ENCODE measurements around the gene SKAP2.

Gene SKAP2

GRCh38 chr7:26691406-26691805 is 173.0 kb downstream of the SKAP2 start:
- peak; percentile 8 for DNase-seq

GRCh38 chr7:26690135-26690805 is 174.1 kb downstream of the SKAP2 start:
- DNase-seq = no peak

- DNase-seq = no peak
Measured at GRCh38 chr7:26688936-26689506, 175.4 kb downstream of the SKAP2 start.

- DNase-seq = no peak
Measured at GRCh38 chr7:26688388-26688787, 176.0 kb downstream of the SKAP2 start.

GRCh38 chr7:26687032-26687431 is 177.4 kb downstream of the SKAP2 start:
- DNase-seq = no peak

GRCh38 chr7:26686448-26686981 is 177.9 kb downstream of the SKAP2 start:
- DNase-seq = peak; percentile 42

GRCh38 chr7:26685606-26686005 is 178.8 kb downstream of the SKAP2 start:
- no peak for DNase-seq

GRCh38 chr7:26684447-26684846 is 179.9 kb downstream of the SKAP2 start:
- no peak for DNase-seq

GRCh38 chr7:26683277-26683676 is 181.1 kb downstream of the SKAP2 start:
- DNase-seq = no peak

- DNase-seq = peak; percentile 32
Measured at GRCh38 chr7:26681819-26682418, 182.5 kb downstream of the SKAP2 start.

GRCh38 chr7:26680587-26680986 is 183.8 kb downstream of the SKAP2 start:
- DNase-seq = no peak

- no peak for DNase-seq
Measured at GRCh38 chr7:26675143-26675887, 189.1 kb downstream of the SKAP2 start.

- DNase-seq = no peak
Measured at GRCh38 chr7:26673858-26674257, 190.5 kb downstream of the SKAP2 start.

- DNase-seq = peak; percentile 8
Measured at GRCh38 chr7:26673271-26673670, 191.1 kb downstream of the SKAP2 start.

GRCh38 chr7:26670841-26671240 is 193.5 kb downstream of the SKAP2 start:
- DNase-seq = no peak

GRCh38 chr7:26670290-26670689 is 194.1 kb downstream of the SKAP2 start:
- DNase-seq = no peak

GRCh38 chr7:26668821-26669220 is 195.6 kb downstream of the SKAP2 start:
- DNase-seq = no peak

GRCh38 chr7:26667514-26668133 is 196.8 kb downstream of the SKAP2 start:
- DNase-seq = peak; percentile 98

GRCh38 chr7:26664735-26665416 is 199.5 kb downstream of the SKAP2 start:
- DNase-seq = no peak

- DNase-seq = no peak
Measured at GRCh38 chr7:26664274-26664673, 200.1 kb downstream of the SKAP2 start.

GRCh38 chr7:26663874-26664273 is 200.5 kb downstream of the SKAP2 start:
- DNase-seq = no peak

- no peak for DNase-seq
Measured at GRCh38 chr7:26662646-26663045, 201.7 kb downstream of the SKAP2 start.

Measured in NCI-H82 (cell line).